OCI-LY7 (cell line): ENCODE measurements around the gene C11orf54. TPM values are rescaled to one million over a fixed set of nuclear protein-coding genes. Genes with fewer than 3 reads are reported as not detected.

ENCODE experiments used
- BruUV-seq: library from RNA; stranded (reverse); fragments of 400-500 nt; replicated peaks from 2 replicates; lab custom pipeline; 2021; lab: Mats Ljungman, UMichigan
- CTCF ChIA-PET: fragments of 300-600 bp; sonication (Branson Sonifier 250); formaldehyde crosslinking; loops from one replicate; lab custom pipeline; 2022; ENCODE audit warnings: antibody characterized with exemption; ENCODE audit not compliant: unreplicated experiment; lab: Charles Lee
- POLR2A ChIA-PET: fragments of 300-600 bp; sonication (Branson Sonifier 250); formaldehyde crosslinking; loops from one replicate; lab custom pipeline; 2022; ENCODE audit warnings: antibody characterized with exemption; lab: Charles Lee
- DNase-seq: peaks from one replicate; pipeline ENCODE4 v3.0.0-alpha.2; 2015; ENCODE audit warnings: low spot score
- H2AFZ ChIP-seq: fragments of 200-600 bp; sonication (generic), shearing (Covaris generic); 2 replicates; pipeline ENCODE4 v1.6.1; 2014; ENCODE audit warnings: mild to moderate bottlenecking, antibody characterized with exemption, low read length, moderate library complexity
- H3K27ac ChIP-seq: fragments of 200-600 bp; sonication (generic); 2 replicates; pipeline ENCODE4 v1.5.1; 2014; ENCODE audit warnings: mixed run types, low read depth, mild to moderate bottlenecking, moderate library complexity, low read length, inconsistent platforms; ENCODE audit not compliant: poor library complexity, severe bottlenecking
- H3K36me3 ChIP-seq: fragments of 200-600 bp; sonication (generic); 2 replicates; pipeline ENCODE4 v1.6.1; 2014; ENCODE audit warnings: mild to moderate bottlenecking, antibody characterized with exemption, low read length, moderate library complexity, mixed read lengths; ENCODE audit not compliant: insufficient read depth
- H3K4me1 ChIP-seq: fragments of 200-600 bp; sonication (generic); 2 replicates; pipeline ENCODE4 v1.5.1; 2014; ENCODE audit warnings: mild to moderate bottlenecking, low read length; ENCODE audit not compliant: insufficient read depth, poor library complexity, severe bottlenecking
- H3K4me2 ChIP-seq: fragments of 200-600 bp; sonication (generic); 2 replicates; pipeline ENCODE4 v1.6.1; 2014; ENCODE audit warnings: mild to moderate bottlenecking, low read length
- H3K4me3 ChIP-seq: fragments of 200-600 bp; sonication (generic); 2 replicates; pipeline ENCODE4 v1.5.1; 2014; ENCODE audit warnings: mild to moderate bottlenecking, low read depth, low read length; ENCODE audit not compliant: poor library complexity, severe bottlenecking
- H3K79me2 ChIP-seq: fragments of 200-600 bp; sonication (generic); 2 replicates; pipeline ENCODE4 v1.6.1; 2016; ENCODE audit warnings: low read depth, mild to moderate bottlenecking, low read length, moderate library complexity, mixed read lengths; ENCODE audit not compliant: insufficient read depth
- H3K9me2 ChIP-seq: fragments of 200-600 bp; sonication (generic); 2 replicates; pipeline ENCODE4 v1.6.1; 2016; ENCODE audit warnings: mild to moderate bottlenecking, low read length, mixed read lengths; ENCODE audit not compliant: insufficient read depth
- H3K9me3 ChIP-seq: fragments of 200-600 bp; sonication (generic); 2 replicates; pipeline ENCODE4 v1.6.1; 2014; ENCODE audit warnings: mild to moderate bottlenecking, mixed run types, low read length, mixed read lengths
- H4K20me1 ChIP-seq: fragments of 200-600 bp; sonication (generic); 2 replicates; pipeline ENCODE4 v1.6.1; 2014; ENCODE audit warnings: mild to moderate bottlenecking, antibody characterized with exemption, low read length, moderate library complexity, mixed read lengths; ENCODE audit not compliant: insufficient read depth
- EZH2phosphoT487 ChIP-seq: fragments of 200-600 bp; sonication (generic); IDR thresholded peaks from 2 replicates; pipeline ENCODE4 v1.6.1; 2018; ENCODE audit warnings: low read depth, borderline replicate concordance, mild to moderate bottlenecking, mixed run types, antibody characterized with exemption, low read length, moderate library complexity, mixed read lengths
- intact Hi-C: fragments of 100-400 bp; cut with micrococcal nuclease; formaldehyde crosslinking; loops from one replicate; pipeline ENCODE4 v1.10.0; 2022; ENCODE audit not compliant: unreplicated experiment
- total RNA-seq, 2 experiments: library from RNA; depleted of rRNA in 1 of 2; stranded (reverse); fragments of >200 nt in 1 of 2; shearing (Covaris generic) in 1 of 2; gene quantifications; 2 replicates each; pipeline ENCODE4 v1.2.3, GENCODE V29; 2014 to 2022
- TF ChIP-seq, protein P1 (sequence below): fragments of 200-600 bp; sonication (generic); conservative IDR thresholded peaks from 2 replicates; pipeline ENCODE4 v1.5.1; 2014; ENCODE audit warnings: mild to moderate bottlenecking, antibody characterized with exemption, low read length, moderate library complexity, mixed read lengths

C11orf54 gene
- total RNA-seq, 2 experiments from 2014 or later = 29.5 to 35.5 TPM

DNA sequence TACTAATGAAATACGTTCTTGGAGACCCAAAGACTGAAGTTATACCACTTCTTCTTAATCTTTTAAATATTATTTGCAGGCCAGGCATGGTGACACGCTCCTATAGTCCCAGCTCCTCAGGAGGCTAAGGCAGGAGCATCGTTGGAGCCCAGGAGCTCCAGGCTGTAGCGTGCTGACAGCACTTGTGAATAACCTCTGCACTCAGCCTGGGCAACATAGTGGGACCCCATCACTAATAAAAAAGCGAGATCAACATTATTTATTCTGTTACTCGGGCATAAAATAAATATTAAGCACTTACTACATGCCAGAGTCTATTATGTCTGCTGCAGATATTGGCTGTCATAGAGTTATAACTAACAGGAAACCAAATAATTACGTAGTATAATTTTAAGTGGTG lies 41.9 kb downstream of the C11orf54 start:
- intact Hi-C loops = loop anchor here (5.0 kb wide), 1 partner anchor 121 kb away; the partner anchor contains the start of gene CEP295
- Histone ChIP-seq H3K9me2 (no peaks in the 10 kb centered on the region), H4K20me1 (peaks cover 20% of the 10 kb centered on the region), H3K79me2 (peaks cover 51% of the 10 kb centered on the region), H3K9me3 (no peaks in the 10 kb centered on the region), H3K27ac (peak overlapping the region; percentile 72), H3K36me3 (peaks cover 30% of the 10 kb centered on the region), H3K4me1 (peaks cover 29% of the 10 kb centered on the region), H3K4me2 (peak overlapping the region; percentile 70), H2AFZ (peak overlapping the region; percentile 70), H3K4me3 (peak overlapping the region; percentile 88)
- no peak for DNase-seq
- TF ChIP-seq, protein P1, sequence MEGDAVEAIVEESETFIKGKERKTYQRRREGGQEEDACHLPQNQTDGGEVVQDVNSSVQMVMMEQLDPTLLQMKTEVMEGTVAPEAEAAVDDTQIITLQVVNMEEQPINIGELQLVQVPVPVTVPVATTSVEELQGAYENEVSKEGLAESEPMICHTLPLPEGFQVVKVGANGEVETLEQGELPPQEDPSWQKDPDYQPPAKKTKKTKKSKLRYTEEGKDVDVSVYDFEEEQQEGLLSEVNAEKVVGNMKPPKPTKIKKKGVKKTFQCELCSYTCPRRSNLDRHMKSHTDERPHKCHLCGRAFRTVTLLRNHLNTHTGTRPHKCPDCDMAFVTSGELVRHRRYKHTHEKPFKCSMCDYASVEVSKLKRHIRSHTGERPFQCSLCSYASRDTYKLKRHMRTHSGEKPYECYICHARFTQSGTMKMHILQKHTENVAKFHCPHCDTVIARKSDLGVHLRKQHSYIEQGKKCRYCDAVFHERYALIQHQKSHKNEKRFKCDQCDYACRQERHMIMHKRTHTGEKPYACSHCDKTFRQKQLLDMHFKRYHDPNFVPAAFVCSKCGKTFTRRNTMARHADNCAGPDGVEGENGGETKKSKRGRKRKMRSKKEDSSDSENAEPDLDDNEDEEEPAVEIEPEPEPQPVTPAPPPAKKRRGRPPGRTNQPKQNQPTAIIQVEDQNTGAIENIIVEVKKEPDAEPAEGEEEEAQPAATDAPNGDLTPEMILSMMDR = no peak
- no peak for TF ChIP-seq EZH2phosphoT487
- CTCF ChIA-PET = interaction anchor here (1.2 kb wide), 1 partner anchor 41 kb away, joined by 5 read pairs; the partner anchor contains the start of gene C11orf54
- POLR2A ChIA-PET = interaction anchor here (0.6 to 3.0 kb wide), 13 partner anchors 9 to 388 kb away, joined by 3 to 49 read pairs (median 5); partner anchors contain the start of genes C11orf54, CEP295, PANX1 and TAF1D
- no TSS peak for BruUV-seq

DNA sequence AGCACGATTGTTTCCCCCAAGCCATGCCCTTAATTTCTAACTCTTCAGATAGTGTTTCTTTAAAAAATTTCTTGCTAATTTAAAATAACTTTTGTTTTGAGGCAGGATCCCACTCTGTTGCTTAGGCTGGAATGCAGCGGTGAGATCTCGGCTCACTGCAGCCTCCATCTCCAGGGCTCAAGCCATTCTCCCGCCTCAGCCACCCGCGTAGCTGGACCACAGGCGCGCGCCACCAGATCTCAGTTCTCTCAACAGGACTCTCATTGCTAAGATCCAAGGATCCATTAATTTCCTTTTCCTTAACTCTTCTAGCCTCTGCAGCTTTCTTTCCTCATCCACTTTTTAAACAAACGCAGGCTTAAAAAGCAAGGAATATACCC lies 42.3 kb downstream of the C11orf54 start:
- peak overlapping the region; percentile 88 for H3K4me3 ChIP-seq

More for the DNA sequence above, 42.3 kb downstream of the C11orf54 start:
- intact Hi-C loops = loop anchor here (1.0 to 5.0 kb wide), 2 partner anchors 42 to 121 kb away; partner anchors contain the start of genes C11orf54, CEP295 and TAF1D
- peaks cover 29% of the 10 kb centered on the region for H3K4me1 ChIP-seq
- peak overlapping the region; percentile 72 for H3K27ac ChIP-seq
- TF ChIP-seq, protein P1 = no peak
- no peak for TF ChIP-seq EZH2phosphoT487
- no peaks in the 10 kb centered on the region for H3K9me2 ChIP-seq
- no peaks in the 10 kb centered on the region for H3K9me3 ChIP-seq
- BruUV-seq = TSS peak; percentile 85
- peaks cover 55% of the 10 kb centered on the region for H3K79me2 ChIP-seq
- CTCF ChIA-PET = interaction anchor here (0.9 to 1.2 kb wide), 3 partner anchors 11 to 43 kb away, joined by 3 to 5 read pairs (median 4); partner anchors contain the start of genes C11orf54 and TAF1D
- POLR2A ChIA-PET = interaction anchor here (0.6 to 3.0 kb wide), 17 partner anchors 9 to 812 kb away, joined by 3 to 49 read pairs (median 4); partner anchors contain the start of genes C11orf54, CEP295, PANX1 and TAF1D
- no peak for DNase-seq
- H3K36me3 ChIP-seq = peaks cover 34% of the 10 kb centered on the region
- H3K4me2 ChIP-seq = peak overlapping the region; percentile 70
- peak overlapping the region; percentile 70 for H2AFZ ChIP-seq
- peaks cover 20% of the 10 kb centered on the region for H4K20me1 ChIP-seq
